AG10803 (cell line): ENCODE results near the gene TMEM106C.

Experiments
- DNase-seq: peaks from one replicate; pipeline ENCODE4 v3.0.0; 2010; ENCODE audit warnings: low read depth
- H3K4me3 ChIP-seq: 2 replicates; pipeline ENCODE4 v1.5.1; 2011; ENCODE audit warnings: mild to moderate bottlenecking, low read length, control low read depth
- CTCF ChIP-seq: conservative IDR thresholded peaks from 2 replicates; pipeline ENCODE4 v1.5.1; 2011; ENCODE audit warnings: mild to moderate bottlenecking, low read length, control low read depth, inconsistent platforms

The TMEM106C gene

GRCh38 chr12:47938093-47938492 lies 25.3 kb upstream of the TMEM106C start:
- TF ChIP-seq CTCF = no peak
- DNase-seq = peak; percentile 73
- H3K4me3 ChIP-seq = no peak overlapping the region

GRCh38 chr12:47938594-47938993 lies 24.8 kb upstream of the TMEM106C start:
- no peak for DNase-seq
- no peak overlapping the region for H3K4me3 ChIP-seq
- TF ChIP-seq CTCF = no peak

- no peak for TF ChIP-seq CTCF
- H3K4me3 ChIP-seq = no peak overlapping the region
- DNase-seq = no peak
These were observed 24.3 kb upstream of the TMEM106C start for GRCh38 chr12:47939009-47939601.

DNA sequence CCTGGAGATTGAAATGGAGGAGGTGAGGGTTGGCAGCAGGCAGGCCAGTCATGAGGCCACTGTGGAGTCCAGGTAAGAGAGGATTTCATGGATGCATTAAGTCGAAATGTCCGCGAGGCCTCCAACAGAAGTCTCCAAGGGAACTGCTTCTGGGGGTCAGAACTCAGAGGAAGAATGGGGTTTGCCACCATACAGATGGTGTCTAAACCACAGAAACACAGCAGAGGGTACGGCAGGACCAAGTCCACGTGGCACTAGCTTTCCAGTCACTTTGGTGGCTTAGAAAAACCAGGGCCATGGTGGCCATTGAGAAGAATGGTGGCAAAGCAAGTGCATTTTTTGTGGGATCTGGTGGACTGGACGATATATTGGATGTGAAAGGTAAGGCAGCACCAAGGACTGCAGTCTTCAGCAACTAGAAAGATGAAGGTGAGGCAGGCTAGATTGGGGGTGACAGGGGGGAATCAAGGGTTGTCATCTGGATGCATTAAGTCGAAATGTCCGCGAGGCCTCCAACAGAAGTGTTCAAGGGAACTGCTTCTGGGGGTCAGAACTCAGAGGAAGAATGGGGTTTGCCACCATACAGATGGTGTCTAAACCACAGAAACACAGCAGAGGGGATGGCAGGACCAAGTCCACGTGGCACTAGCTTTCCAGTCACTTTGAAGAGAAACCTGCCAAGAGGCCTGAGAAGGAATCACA lies 22.5 kb upstream of the TMEM106C start:
- no peak for DNase-seq
- no peak overlapping the region for H3K4me3 ChIP-seq
- no peak for TF ChIP-seq CTCF

DNA sequence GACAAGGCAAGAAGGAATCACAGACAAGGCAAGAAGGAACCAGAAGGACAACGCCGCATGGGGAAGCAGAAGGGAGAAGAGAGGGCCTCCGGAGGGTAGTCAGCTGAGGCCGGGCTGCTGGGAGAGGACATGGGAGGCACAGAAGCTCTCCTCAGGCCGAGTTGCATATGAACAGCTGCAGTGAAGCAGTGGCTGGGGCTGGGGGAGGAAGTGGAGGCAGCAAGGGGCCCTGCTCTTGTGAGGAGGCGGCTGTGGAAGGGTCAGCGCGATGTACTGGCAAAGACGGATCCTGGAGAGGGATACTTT lies 22.0 kb upstream of the TMEM106C start:
- no peak overlapping the region for H3K4me3 ChIP-seq
- DNase-seq = no peak
- TF ChIP-seq CTCF = no peak

DNA sequence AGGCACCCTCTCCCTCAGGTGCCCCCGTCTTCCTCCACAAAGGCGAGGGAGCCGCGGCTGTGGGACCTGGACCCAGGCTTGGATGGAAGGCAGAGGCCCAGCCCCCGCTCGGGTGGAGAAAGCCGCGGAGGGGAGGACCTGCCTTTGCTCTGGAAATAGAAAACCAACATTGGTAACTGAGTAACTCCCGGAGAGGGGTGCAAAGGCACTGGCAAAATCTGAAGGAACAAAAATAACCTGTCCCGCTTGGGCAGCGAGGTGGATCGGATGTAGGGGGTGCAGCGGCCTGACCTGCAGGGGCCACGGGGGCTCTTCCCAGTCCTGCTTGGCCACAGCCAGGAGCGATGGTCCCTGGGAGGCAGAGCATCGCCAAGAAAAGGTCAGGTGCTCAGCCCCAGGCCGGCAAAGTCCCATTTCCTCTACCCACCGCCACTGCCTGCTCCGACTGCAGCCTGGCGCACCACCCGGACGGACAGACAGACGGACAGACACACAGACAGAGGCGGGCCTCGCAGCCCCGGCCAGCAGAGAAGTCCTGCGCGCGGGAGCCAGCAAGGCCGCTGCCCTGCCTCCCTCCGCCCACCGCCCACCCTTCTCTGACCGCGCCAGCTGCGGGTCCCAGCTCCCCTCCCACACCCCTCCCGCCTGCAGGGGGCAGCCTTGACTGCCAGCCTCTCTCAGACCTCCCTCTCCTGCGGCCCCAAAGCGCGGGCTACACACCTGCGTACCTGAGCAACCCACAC lies 21.4 kb upstream of the TMEM106C start:
- no peak overlapping the region for H3K4me3 ChIP-seq
- no peak; the same call in 1 of the 2 replicates for TF ChIP-seq CTCF
- DNase-seq = no peak
